Measurements from ENCODE around the gene RBCK1.

GRCh38 chr20:416950-417800 is 9.1 kb downstream of the RBCK1 start:
- TF ChIP-seq CTCF (IDR thresholded peaks at IDR 0.05) = no peak
- no peak for TF ChIP-seq POLR2A (IDR thresholded peaks at IDR 0.05)
